SH-SY5Y (cell line): Measurements from ENCODE around the gene KPNA3.

Source experiments
- GATA2 ChIP-seq: IDR thresholded peaks from 2 replicates; pipeline ENCODE4 v1.6.1; 2011; ENCODE audit warnings: mild to moderate bottlenecking, low read depth, low read length
- GATA3 ChIP-seq: IDR thresholded peaks from 2 replicates; pipeline ENCODE4 v1.6.1; 2011; ENCODE audit warnings: low read depth, mild to moderate bottlenecking, low read length, moderate library complexity

- TF ChIP-seq GATA3 = no peak
- TF ChIP-seq GATA2 = no peak
Measured at GRCh38 chr13:49791315-49791710, 1.2 kb downstream of the KPNA3 start.
